Epithelial cell of esophagus (primary cell): ENCODE results near the gene ZWILCH.

Experiments used
- DNase-seq: peaks from one replicate; pipeline ENCODE4 v3.0.0; 2010; ENCODE audit warnings: low read depth
- H3K4me3 ChIP-seq: 2 replicates; pipeline ENCODE4 v1.5.1; 2011; ENCODE audit warnings: mild to moderate bottlenecking, low read length, control low read depth
- TF ChIP-seq, protein P1 (sequence below): IDR thresholded peaks from 2 replicates; pipeline ENCODE4 v1.5.1; 2011; ENCODE audit warnings: low read depth, mild to moderate bottlenecking, low read length, control low read depth, inconsistent platforms; ENCODE audit not compliant: insufficient read depth; ENCODE audit errors: missing control alignments

The ZWILCH gene

DNA sequence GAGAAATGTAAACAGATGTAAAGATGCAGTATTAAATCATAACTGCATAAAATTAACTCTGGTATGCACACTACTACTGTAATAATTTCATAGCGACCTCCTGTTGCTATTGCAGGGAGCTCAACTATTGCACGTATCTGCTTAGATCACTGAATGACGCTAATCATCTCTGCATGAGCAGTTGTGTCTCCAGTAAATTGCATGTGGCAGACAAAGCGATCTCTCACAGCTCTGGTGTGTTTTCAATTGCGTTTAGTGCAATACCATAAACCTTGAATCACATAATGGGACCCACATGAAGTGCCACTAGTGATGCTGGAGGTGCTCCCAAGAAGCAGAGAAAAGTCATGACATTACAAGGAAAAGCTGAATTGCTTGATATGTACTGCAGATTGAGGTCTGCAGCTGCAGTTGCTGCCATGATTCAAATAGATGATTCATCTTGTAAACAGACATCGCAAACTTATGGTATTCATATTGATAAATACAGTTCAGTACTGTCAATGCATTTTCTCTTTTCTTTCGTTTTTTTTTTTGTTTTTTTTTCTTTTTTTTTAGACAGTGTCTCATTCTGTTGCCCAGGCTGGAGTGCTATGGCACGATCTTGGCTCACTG, 90.9 kb downstream of the ZWILCH start:
- no peak overlapping the region for H3K4me3 ChIP-seq
- DNase-seq = peak; percentile 28
- TF ChIP-seq, protein P1, sequence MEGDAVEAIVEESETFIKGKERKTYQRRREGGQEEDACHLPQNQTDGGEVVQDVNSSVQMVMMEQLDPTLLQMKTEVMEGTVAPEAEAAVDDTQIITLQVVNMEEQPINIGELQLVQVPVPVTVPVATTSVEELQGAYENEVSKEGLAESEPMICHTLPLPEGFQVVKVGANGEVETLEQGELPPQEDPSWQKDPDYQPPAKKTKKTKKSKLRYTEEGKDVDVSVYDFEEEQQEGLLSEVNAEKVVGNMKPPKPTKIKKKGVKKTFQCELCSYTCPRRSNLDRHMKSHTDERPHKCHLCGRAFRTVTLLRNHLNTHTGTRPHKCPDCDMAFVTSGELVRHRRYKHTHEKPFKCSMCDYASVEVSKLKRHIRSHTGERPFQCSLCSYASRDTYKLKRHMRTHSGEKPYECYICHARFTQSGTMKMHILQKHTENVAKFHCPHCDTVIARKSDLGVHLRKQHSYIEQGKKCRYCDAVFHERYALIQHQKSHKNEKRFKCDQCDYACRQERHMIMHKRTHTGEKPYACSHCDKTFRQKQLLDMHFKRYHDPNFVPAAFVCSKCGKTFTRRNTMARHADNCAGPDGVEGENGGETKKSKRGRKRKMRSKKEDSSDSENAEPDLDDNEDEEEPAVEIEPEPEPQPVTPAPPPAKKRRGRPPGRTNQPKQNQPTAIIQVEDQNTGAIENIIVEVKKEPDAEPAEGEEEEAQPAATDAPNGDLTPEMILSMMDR = no peak

DNA sequence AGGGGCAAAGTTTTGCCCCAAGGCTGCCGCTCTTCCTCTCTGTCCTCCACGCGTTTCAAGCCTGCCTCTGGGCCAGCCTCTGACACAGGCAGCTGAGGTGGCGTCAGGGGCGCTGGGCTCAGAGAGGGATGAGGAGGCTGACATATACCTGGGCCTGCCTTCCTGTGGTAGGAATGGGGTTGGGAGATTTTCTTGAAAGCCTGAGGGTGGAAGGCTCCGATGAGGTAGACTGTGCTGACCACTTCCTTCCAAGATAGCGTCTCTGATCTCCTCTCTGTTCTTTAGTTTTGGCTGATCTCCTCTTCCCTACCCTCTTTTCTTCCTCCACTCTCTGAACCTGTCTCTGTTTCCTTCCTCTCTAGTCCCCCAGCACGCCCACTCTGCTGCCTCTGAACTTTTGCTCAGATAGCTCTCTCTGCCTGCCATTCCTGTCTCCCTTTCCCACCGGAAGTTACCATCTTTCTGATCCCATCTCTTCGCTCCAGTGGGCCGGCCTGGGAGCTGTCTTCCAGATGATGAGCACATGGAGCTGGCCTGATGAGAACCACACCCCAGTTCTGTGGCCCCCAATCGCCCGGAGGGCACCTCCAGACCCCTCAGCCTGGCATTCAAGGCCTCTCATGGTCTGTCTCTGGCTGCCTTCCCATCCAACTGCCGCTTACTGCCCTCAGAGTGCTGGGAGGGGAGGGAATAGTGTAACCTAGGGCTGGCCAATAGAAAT, 93.1 kb downstream of the ZWILCH start:
- H3K4me3 ChIP-seq = no peak overlapping the region
- no peak for DNase-seq
- TF ChIP-seq, protein P1 = no peak
